ENCODE results near the gene HDAC4. TPM values are rescaled to one million over a fixed set of nuclear protein-coding genes. Genes with fewer than 3 reads are reported as not detected.

Gene HDAC4
- total and polyA plus RNA-seq, 10 of the 15 experiments (the other 5 are each of a cell fraction or from before 2014, with no cell fraction given) = 0.22 to 15.7 (median 4.8) TPM

GRCh38 chr2:239264492-239264837 is 136.4 kb downstream of the HDAC4 start:
- Histone ChIP-seq H3K4me3 (no peak overlapping the region), H3K9ac (ENCODE audit: control insufficient read depth, insufficient read depth, low read length) (no peak overlapping the region), H2AFZ (ENCODE audit: control insufficient read depth, low read depth, low read length) (no peak overlapping the region), H3K27ac (ENCODE audit: control insufficient read depth, insufficient read depth) (no peak overlapping the region), H3K4me2 (ENCODE audit: control insufficient read depth, insufficient read depth) (peak overlapping the region; percentile 64), H4K20me1 (ENCODE audit: control insufficient read depth, insufficient read depth) (peaks cover 23% of the 10 kb centered on the region), H3K27me3 (replicated peaks in 1 of 2; ENCODE audit: control insufficient read depth in 2 of 2, insufficient read depth in 2 of 2, low read length in 1 of 2) (no peaks in the 10 kb centered on the region), H3K9me3 (replicated peaks; ENCODE audit: control insufficient read depth, insufficient read depth, low read length) (no peaks in the 10 kb centered on the region; the same call in 2 of the 3 replicates), H3K79me2 (ENCODE audit: control insufficient read depth, insufficient read depth, low read length) (no peaks in the 10 kb centered on the region), H3K4me1 (ENCODE audit: control insufficient read depth, insufficient read depth, low read length) (peaks cover 57% of the 10 kb centered on the region), H3K36me3 (ENCODE audit: control insufficient read depth in 2 of 2, insufficient read depth in 2 of 2, low read length in 1 of 2) (no peaks in the 10 kb centered on the region)
- BruUV-seq (replicated peaks) = no TSS peak
- TF ChIP-seq EGR1 (IDR thresholded peaks at IDR 0.05; ENCODE audit: borderline replicate concordance in 1 of 2, low read depth in 2 of 2, low read length in 2 of 2) = no peak
- no peak for TF ChIP-seq SP1 (IDR thresholded peaks at IDR 0.05; ENCODE audit: low read depth, low read length)
- no peak for TF ChIP-seq ZNF592 (IDR thresholded peaks at IDR 0.05)
- no peak for TF ChIP-seq YBX1 (IDR thresholded peaks at IDR 0.05)
- TF ChIP-seq PBX3 (IDR thresholded peaks at IDR 0.05; ENCODE audit: insufficient replicate concordance, low read depth, low read length) = no peak
- TF ChIP-seq NKRF (conservative IDR thresholded peaks at IDR 0.05) = no peak
- no peak for ATAC-seq
- DNase-seq (ENCODE audit: low read depth, low spot score) = no peak
- ChIA-PET SMC1A (ENCODE audit: uncharacterized antibody, unreplicated experiment) (no interaction called here), RAD21 (ENCODE audit: unreplicated experiment) (no interaction called here), POLR2A (no interaction called here), CTCF (interaction anchor here (0.8 kb wide), 1 partner anchor 10 kb away, joined by 5 read pairs; no protein-coding TSS in a partner anchor)
- intact Hi-C loops (cut with micrococcal nuclease; ENCODE audit: unreplicated experiment) = no loop called here
- WGBS (ENCODE audit: insufficient coverage, insufficient replicate concordance, low lambda C conversion rate, missing lambda C conversion rate) = 63% methylated on average over 9 of the region's 9 CpGs
- in situ Hi-C loops (cut with MboI) = no loop called here
- no peak for FAIRE-seq

All from GM12878 (cell line).